ENCODE results near the gene RBBP4. TPM values are rescaled to one million over a fixed set of nuclear protein-coding genes. Genes with fewer than 3 reads are reported as not detected.

RBBP4 gene
- total and polyA plus RNA-seq, 2 of the 8 experiments (the other 6 are each of a cell fraction or from before 2014, with no cell fraction given), result 147 to 397 TPM

DNA sequence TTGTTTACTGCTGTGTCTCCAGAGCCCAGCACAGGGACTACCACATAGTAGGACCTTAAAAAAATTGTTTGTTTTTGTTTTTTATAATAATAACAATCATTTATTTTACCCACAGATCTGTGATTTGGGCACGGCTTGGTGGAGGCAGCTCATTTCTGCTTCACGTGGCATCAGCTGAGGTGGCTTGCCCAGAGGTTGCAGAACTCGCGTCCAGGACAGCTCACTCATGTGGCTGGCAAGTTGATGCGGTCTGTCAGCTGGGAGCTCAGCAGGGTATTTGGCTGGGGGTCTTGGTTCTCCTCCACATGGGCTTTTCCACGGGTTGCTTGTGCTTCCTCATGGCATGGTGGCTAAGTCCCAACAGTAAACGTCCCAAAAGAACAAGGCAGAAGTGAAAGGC is 54.5 kb downstream of the RBBP4 start:
- Histone ChIP-seq H4K8ac (ENCODE audit: extremely low read depth, insufficient read depth, low read length) (no peak overlapping the region), H3K9ac (replicated peaks in 1 of 4; ENCODE audit: extremely low read depth in 1 of 4, low read depth in 3 of 4, low read length in 3 of 4) (no peak overlapping the region), H3K9me3 (ENCODE audit: insufficient read depth in 2 of 2, low read depth in 1 of 2, low read length in 1 of 2) (no peaks in the 10 kb centered on the region), H4K5ac (ENCODE audit: insufficient read length, low read depth, low read length) (no peak overlapping the region), H3K23ac (ENCODE audit: insufficient read length) (no peak overlapping the region), H2AFZ (ENCODE audit: low read length) (no peak overlapping the region), H3K27ac (ENCODE audit: low read depth, low read length) (no peak overlapping the region), H3K79me2 (ENCODE audit: control insufficient read depth in 1 of 2, insufficient read depth in 2 of 2, low read length in 2 of 2) (no peaks in the 10 kb centered on the region), H4K91ac (replicated peaks; ENCODE audit: insufficient read length, low read length) (no peak overlapping the region), H2BK120ac (replicated peaks; ENCODE audit: low read depth, low read length) (no peak overlapping the region), H3K56ac (replicated peaks; ENCODE audit: insufficient read length, low read depth, low read length) (no peak overlapping the region), H2BK20ac (ENCODE audit: low read length) (no peak overlapping the region), H3K79me1 (ENCODE audit: low read depth, low read length) (no peaks in the 10 kb centered on the region), H2BK12ac (ENCODE audit: low read depth, low read length) (no peak overlapping the region), H3K18ac (ENCODE audit: extremely low read depth, low read length) (no peak overlapping the region), H3K4me3 (ENCODE audit: extremely low read depth in 1 of 4, insufficient read depth in 2 of 4, low read depth in 3 of 4, low read length in 4 of 4) (no peak overlapping the region), H3K4me1 (replicated peaks in 1 of 4; ENCODE audit: control insufficient read depth in 3 of 4, insufficient read depth in 4 of 4, low read length in 3 of 4) (peaks cover 0 to 15% (median 6%) of the 10 kb centered on the region in 4 experiments; a peak in 6 of 7 replicates), H3K4me2 (ENCODE audit: insufficient read depth in 1 of 2, low read depth in 2 of 2, low read length in 2 of 2) (no peak overlapping the region), H3K14ac (ENCODE audit: insufficient read length) (no peak overlapping the region), H2BK15ac (ENCODE audit: low read length) (no peak overlapping the region), H2AK5ac (ENCODE audit: low read depth, low read length) (no peak overlapping the region), H3K4ac (replicated peaks; ENCODE audit: insufficient read length, low read depth, low read length) (no peak overlapping the region), H3K23me2 (ENCODE audit: low read depth, low read length) (peaks cover 9% of the 10 kb centered on the region; the same call in 1 of the 2 replicates), H3K36me3 (ENCODE audit: control insufficient read depth in 2 of 4, insufficient read depth in 4 of 4, low read length in 3 of 4) (no peaks in the 10 kb centered on the region), H4K20me1 (replicated peaks in 1 of 2; ENCODE audit: control insufficient read depth in 1 of 2, insufficient read depth in 2 of 2, low read length in 2 of 2) (no peaks in the 10 kb centered on the region), H3K27me3 (replicated peaks in 1 of 4; ENCODE audit: control insufficient read depth in 3 of 4, extremely low read depth in 1 of 4, insufficient read depth in 3 of 4, low read length in 3 of 4) (peaks cover 5 to 35% (median 29%) of the 10 kb centered on the region in 4 experiments), H2BK5ac (ENCODE audit: low read depth, low read length) (no peak overlapping the region)
- CTCF ChIA-PET (ENCODE audit: partially characterized antibody), result interaction anchor here (0.6 to 6.6 kb wide), 13 partner anchors 10 to 303 kb away, joined by 3 to 68 read pairs (median 3); no protein-coding TSS in a partner anchor
- DNase-seq (ENCODE audit: low read depth in 1 of 2, low spot score in 2 of 2) (no peak), FAIRE-seq (no peak)
- 95% methylated on average over 7 of the region's 7 CpGs; no CpG with 5 or more reads in 1 of the 2 experiments for WGBS, 2 experiments (ENCODE audit: extremely low coverage in 1 of 2, insufficient coverage in 1 of 2, insufficient read length in 1 of 2, insufficient replicate concordance in 2 of 2, low coverage in 1 of 2, low lambda C conversion rate in 2 of 2, missing lambda C conversion rate in 1 of 2)
- TF ChIP-seq, protein P1, sequence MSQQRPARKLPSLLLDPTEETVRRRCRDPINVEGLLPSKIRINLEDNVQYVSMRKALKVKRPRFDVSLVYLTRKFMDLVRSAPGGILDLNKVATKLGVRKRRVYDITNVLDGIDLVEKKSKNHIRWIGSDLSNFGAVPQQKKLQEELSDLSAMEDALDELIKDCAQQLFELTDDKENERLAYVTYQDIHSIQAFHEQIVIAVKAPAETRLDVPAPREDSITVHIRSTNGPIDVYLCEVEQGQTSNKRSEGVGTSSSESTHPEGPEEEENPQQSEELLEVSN (IDR thresholded peaks at IDR 0.05), result no peak
- TF ChIP-seq HDAC2 (IDR thresholded peaks at IDR 0.05; ENCODE audit: borderline replicate concordance in 1 of 2, low read depth in 2 of 2, low read length in 2 of 2) (no peak), JUND (IDR thresholded peaks at IDR 0.05; ENCODE audit: low read length) (no peak), RNF2 (IDR thresholded peaks at IDR 0.05; ENCODE audit: borderline replicate concordance, low read depth, low read length, missing control alignments, poor library complexity, severe bottlenecking) (no peak), SP2 (IDR thresholded peaks at IDR 0.05; ENCODE audit: low read length) (no peak), SIN3A (conservative IDR thresholded peaks at IDR 0.05 in 1 of 2, IDR thresholded peaks at IDR 0.05 in 1 of 2; ENCODE audit: low read depth in 1 of 2, low read length in 2 of 2) (no peak)
- TF ChIP-seq, protein P2, sequence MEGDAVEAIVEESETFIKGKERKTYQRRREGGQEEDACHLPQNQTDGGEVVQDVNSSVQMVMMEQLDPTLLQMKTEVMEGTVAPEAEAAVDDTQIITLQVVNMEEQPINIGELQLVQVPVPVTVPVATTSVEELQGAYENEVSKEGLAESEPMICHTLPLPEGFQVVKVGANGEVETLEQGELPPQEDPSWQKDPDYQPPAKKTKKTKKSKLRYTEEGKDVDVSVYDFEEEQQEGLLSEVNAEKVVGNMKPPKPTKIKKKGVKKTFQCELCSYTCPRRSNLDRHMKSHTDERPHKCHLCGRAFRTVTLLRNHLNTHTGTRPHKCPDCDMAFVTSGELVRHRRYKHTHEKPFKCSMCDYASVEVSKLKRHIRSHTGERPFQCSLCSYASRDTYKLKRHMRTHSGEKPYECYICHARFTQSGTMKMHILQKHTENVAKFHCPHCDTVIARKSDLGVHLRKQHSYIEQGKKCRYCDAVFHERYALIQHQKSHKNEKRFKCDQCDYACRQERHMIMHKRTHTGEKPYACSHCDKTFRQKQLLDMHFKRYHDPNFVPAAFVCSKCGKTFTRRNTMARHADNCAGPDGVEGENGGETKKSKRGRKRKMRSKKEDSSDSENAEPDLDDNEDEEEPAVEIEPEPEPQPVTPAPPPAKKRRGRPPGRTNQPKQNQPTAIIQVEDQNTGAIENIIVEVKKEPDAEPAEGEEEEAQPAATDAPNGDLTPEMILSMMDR (IDR thresholded peaks at IDR 0.05; ENCODE audit: control extremely low read depth in 1 of 3, insufficient read depth in 1 of 3, low read depth in 1 of 3, low read length in 3 of 3), result no peak
- POLR2A ChIA-PET (ENCODE audit: partially characterized antibody), result interaction anchor here (0.6 to 7.4 kb wide), 8 partner anchors 11 to 427 kb away, joined by 3 to 53 read pairs (median 6); no protein-coding TSS in a partner anchor
